Right lung (tissue), 5 donors: ENCODE data around the gene IL4I1. TPM values are rescaled to one million over a fixed set of nuclear protein-coding genes. Genes with fewer than 3 reads are reported as not detected.

ENCODE experiments used
- DNase-seq, 2 donors: peaks; one replicate each; pipeline ENCODE4 v3.0.0-alpha.2; 2013
- polyA plus RNA-seq, 5 donors: library from polyadenylated mRNA; unstranded; fragments of 120-200 nt; gene quantifications; one replicate each; pipeline versions ENCODE4 v1.2.1 to v1.2.3, GENCODE V29; 2013; ENCODE audit warnings: inconsistent platforms in 1 of 5, low replicate concordance in 1 of 5; ENCODE audit not compliant: insufficient read length in 5 of 5, insufficient read depth in 1 of 5

IL4I1 gene
- polyA plus RNA-seq, 5 donors: 1.0 to 2.1 (median 1.5) TPM

DNA sequence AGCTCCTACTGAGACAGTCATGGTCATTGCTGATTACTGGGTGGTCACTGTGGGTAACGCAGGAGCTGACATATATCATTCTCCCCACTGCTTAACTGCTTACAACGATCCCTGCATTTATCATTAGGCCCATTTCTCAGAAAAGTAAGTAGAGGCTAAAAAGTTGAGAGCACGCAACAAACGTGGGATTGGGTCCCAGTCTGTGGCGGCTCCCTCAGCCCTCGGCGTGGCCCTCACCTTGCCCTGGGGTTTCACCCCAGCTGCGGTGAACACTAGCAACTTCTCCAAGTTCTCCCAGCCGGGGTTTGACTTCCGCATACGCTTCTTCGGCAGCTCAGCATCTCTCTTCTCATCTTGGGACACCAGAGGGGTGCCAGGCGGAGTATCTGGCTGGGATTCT is 31.8 kb downstream of the IL4I1 start:
- DNase-seq: no peak

DNA sequence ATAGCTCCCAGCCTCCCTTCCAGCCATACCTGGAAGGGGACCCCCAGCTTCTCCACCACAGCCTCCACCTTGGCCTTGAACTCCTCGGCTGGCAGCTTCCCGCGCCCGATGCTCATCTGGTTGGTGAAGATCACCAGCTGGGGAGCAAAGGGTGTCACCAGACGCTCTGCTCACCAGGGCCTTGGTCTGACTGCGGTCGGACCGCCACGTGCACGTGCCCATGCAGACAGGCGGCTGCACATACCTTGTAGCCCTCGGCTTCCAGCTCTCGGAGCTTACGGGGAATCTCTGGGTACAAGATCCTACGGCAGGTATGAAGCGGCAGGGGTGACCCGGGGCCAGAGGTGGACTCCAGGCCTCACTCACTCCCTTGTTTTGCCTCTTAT is 32.8 kb downstream of the IL4I1 start:
- no peak for DNase-seq

DNA sequence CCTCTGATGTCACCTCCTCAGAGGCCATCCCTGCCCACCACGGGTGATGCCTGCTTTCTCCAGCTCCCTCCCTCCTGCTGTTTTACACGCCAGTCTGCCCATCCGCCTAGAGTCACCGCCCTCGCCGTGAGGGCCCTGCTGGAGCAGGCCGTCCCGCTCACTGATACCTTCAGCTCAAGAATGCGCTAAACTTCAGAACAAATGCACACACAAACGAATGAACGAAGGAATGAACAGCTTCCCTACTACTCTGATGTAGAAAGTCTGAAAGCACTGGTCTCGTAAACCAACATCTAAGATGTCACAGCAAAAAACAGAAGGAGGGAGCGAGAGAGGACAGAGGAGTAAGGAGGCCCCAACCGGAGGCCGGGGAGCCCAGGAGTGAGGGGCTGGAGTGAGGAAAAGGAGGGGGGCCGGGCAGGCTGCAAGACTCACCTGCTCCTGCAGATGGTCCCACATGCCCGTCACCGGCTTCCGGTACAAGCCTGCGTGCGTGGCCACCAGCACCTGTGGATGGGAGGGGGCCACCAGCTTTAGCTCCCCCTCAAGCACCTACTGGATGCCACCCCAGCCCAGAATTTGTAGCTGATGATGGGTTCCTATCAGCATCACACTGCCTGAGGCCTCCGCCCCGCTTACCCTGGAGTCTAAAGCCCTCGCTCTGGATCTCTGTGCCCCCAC is 33.3 kb downstream of the IL4I1 start:
- no peak for DNase-seq

DNA sequence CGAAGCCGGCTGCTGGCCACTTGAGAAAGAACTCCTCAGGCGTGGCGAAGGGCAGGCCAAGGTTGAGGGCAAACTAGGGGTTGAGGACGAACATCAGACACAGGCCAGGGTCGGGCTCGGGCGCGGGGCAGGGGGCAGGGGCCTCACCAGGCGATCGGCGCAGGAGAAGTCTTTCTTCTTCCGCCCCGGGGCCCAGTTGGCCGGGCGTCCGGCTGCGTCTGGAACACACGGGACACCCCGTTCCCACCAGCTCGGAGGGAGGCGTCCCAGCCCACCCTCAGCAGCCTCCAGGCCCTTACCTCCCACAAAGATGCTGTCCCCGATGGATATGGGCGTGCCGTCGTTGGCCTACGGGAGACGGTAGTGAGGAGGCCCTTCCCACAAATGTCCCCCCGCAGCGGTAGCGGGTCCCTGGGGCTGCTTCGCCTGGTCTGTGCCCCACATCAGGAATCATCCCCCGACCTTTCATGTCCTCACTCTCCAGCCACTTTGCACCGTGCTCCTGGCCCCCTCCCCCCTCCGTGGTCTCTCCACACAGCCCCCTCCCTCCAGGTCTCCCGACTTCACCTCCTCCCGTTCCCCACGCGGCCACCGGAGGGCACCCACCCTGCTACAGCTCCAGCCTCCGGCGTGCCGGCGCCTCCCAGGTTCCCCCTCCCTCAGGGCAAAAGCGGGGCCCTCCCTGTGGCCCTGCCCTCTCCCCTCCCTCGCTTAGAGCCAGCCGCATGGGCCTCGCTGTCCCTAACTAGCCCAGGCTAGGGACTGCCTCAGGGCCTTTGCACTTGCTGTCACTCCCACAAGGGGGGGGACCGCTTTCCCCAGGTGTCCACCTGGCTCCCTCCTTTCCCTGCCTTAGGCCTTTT is 34.1 kb downstream of the IL4I1 start:
- no peak for DNase-seq

DNA sequence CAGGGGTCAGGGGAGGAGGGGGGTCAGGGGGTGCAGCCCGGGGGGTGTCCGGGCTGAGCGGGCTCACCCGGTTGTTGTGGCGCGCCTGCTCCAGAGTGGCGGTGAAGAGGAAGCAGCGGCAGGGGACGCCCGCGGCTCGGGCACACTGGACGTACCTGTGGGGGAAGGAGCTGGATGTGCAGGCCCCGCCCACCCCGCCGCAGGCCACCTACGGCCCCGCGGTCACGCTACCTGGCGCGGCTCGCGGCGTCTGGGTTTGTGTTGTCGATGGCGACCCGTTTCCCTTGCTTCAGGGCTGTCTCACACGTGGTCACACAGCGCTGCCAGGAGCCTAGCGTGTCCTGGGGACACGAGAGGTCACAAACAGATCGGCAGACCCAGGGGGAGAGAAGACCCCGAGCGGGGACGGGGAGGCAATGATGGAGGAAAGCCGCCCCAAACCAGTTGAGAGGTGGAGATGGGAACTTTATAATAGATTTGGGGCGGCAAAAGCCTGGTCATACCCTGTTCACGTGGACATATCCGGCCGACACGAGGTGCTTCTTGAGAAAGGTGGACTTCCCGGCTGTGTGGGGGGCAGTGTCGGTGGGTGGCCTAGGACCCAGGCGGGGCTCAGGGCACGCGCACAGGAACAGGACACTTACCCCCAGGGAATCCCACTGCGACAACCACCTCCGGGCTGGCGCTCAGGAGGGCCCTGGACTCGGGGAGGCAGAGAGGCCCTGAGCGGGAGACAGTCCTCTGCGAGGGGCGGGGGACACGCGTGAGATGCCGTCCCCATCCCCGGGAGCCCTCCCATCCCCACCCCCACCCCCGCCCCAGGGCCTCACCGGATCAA is 34.9 kb downstream of the IL4I1 start:
- DNase-seq: no peak

DNA sequence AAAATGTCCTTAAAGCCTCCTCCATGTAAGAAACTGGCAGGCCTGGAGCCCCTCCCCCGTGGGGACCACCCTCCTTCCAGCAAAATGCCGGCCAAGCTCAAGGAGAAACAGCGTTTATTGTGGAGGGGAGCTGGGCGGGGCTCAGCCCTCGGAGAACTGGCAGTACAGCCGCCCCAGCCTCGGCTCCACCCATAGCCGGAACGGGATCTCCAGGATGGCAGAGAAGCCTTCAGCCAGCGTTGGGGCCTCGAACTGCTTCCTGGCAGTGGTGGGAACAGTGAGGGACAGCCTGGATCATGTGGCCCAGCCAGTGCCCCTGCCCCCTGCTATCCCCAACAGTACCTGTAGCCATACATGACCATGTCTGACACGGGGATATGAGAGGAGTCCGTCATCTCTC is 35.6 kb downstream of the IL4I1 start:
- no peak for DNase-seq

DNA sequence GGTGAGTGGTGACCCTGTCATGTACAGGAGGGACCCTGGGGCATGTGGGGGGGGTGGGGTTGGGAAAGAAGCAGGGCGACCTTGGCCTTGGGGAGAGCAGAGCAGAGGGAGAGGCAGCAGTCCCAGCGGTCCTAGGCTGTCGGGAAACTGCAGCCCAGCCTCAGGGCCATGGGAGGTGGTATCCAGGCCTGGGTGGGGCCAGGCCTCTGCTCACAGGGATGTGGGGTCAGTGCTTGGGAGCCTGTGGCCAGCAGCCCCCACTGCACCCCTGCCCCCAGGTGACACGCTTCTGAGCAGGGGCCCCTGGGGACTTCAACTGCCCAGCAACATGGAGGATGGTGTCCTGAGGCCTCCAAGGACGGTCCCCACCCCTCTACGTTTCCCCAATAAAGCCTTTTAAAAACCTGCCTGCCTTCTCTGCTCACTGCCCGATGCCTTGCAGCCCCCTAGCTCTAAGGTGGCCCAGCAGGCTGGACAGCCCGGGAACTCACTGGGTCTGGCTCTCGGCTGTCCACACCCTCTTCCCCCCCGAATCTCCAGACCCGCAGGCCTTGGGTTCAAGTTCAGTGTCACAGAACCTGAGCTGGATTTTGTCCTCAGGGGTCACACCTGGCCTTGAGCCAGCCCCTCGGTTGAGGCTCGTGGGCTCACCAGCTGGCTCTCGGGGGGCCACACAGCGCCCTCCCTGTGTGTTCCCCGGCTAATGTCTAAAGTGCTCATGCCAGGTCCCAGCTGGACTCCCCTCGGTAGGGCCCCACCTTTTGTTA is 36.2 kb downstream of the IL4I1 start:
- DNase-seq: no peak

DNA sequence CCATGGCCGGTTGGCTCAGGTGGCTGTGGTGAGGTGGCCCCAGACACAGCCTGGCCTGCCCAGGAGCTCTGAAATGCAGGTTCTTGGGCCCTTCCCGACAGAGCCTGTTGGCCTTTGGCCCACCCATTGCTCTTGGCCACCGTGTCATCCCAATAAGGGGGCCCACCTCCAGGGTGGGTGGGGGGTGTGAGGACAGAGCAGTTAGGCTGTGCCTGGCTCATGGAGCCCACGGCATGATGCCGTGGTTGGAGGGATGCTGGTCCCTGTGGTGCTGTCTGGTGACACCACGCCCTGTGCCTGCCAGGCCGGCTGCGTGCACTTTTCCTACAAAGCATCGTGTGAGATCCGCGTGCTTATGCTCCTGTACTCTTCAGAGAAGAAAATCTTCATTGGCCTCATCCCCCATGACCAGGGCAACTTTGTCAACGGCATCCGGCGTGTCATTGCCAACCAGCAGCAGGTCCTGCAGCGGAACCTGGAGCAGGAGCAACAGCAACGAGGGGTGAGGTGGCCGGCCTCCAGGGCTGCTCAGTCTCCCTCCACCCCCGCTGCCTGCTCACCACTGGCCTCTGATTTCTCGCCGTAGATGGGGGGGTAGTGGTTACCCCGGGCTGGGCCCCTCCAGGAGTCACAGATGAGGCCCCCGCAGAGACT is 36.9 kb downstream of the IL4I1 start:
- no peak for DNase-seq

DNA sequence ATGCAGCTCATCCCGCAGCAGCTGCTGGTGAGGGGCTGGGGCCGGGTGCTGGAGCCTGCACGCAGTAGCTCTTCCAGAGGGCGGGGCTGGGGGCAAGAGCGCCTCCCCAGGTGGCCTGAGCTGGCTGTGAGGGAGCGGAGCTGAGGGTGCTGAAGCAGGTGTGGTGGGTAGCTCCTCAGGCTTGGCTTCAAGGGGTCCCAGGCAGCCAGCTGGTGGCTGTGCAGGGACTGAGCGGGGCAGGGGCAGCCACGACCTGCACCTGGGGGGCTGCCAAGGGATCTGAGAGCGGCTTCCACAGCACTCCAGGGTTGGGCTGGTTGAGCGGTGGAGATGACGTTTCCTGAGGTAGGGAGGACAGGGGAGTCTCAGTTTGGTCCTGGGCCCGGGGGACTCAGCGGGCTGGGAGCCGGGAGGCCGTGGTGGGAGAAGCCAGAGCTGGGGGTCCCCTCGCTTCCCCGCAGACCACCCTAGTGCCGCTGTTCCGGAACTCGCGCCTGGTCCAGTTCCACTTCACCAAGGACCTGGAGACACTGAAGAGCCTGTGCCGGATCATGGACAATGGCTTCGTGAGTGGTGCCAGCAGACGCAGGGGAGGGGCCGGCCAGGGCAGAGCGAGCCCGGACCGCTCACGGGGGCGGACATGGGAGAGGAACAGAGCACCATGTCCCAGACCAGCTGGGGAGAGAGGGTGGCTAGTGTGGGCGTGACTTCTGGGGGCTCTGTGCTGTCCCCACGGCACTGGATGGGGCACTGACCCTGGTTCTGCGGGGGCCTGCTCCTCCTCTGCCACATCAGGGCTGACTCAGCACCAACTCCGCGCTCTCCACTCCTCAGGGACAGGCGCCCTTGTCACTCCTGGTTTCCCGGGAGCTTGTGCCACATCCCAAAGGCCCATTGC is 38.4 kb downstream of the IL4I1 start:
- DNase-seq: no peak

DNA sequence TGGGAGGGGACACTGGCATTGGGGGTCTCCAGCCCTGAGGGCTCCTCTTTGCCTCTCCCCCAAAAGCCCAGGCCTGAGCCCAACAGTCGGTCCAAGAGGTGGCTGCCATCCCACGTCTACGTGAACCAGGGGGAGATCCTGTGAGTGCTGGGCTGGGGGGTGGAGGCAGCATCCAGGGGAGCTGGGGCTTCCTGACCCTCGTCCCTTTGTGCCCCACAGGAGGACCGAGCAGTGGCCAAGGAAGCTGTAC is 38.9 kb downstream of the IL4I1 start:
- DNase-seq: no peak

DNA sequence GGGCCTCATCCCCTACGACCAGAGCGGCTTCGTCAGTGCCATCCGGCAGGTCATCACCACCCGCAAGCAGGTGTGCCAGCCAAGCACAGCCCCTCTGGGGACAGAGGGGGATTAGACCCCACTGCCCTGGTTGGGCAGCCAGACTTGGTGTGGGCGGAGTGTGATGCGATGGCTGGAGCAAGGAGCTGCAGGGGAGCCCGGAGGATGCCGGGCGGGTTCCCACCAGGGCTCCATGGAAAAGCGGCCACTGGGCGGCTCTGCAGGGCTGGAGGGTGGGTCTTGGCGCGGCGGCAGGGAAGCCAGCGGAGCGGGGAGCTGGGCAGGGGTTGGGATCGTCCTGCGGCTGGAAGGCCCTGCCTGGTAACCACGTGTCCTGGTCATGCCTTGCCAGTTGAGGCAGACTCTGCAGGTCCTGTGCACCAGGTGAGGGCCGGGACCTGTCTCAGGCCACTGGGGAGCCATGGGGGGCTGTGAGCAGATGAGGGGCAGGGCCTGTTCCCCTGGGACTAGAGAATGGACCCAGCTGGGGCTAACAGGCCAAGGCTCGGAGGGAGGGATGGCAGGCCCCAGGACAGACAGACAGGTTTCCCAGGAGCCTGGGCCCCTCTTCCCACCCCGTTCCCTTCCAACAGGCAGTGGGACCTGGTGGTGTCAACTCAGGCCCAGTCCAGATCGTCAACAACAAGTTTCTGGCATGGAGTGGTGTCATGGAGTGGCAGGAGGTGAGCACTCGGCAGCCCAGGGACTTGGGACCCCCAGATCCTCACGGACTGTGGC is 39.4 kb downstream of the IL4I1 start:
- no peak for DNase-seq

DNA sequence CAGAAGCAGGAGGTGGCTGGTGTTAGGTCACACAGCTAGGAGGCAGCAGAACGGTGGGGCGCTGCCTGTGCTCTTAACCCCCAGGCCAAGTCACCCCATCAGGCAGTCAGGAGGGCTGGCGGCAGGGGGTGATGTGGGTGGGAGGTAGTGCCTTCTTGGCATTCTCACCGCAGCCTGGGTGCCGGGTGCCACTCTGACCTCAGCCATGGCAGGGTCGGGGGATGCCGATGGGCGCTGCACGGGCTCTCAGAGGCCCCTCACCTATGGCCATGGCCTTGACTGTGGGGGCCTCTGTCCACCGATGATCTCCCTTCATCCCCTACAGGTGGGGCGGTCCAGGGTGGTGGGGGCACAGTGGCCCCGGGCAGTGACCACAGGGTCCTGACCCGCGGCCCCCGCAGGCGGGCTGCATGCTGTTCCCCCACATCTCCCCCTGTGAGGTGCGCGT is 40.1 kb downstream of the IL4I1 start:
- no peak for DNase-seq

DNA sequence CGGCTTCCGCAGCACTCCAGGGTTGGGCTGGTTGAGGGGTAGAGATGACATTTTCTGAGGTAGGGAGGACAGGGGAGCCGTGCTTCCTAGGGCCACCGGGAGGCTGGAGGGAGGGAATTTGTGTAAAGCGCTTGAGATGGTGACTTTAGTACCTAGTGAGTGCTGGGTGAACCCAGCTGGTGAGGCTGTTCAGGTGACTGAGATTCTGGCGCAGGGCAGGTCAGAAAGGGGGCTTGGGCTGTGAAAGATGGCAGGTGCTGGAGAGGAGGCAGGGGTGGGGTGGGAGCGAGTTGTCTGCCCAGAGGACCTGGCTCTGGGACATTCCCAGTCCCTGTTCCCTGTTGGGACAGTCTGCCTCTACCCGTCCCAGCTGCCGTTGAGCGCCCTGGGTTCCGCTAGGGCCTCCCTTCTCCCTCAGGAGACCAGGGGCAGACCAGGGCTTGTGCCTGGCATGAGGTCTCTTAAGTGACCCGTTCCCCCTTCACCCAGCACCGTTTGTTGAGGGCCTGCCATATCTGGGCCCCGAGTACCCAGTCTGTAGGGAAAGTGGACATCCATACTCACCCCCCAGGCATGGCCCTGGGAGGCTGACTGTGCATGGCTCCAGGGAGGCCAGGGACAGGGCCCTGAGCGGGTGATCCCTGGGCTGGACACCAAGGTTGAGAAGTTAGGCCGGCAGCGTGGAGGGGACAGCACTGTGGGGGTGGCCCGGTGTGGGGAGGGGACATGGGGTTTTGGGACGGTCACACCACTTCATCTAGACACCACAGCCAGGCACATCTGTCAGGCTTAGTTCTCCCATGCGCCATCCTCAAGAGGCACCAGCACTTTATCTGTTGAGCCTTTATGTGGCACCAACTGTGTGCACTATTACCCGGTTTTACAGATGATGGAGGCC is 40.8 kb downstream of the IL4I1 start:
- no peak for DNase-seq

DNA sequence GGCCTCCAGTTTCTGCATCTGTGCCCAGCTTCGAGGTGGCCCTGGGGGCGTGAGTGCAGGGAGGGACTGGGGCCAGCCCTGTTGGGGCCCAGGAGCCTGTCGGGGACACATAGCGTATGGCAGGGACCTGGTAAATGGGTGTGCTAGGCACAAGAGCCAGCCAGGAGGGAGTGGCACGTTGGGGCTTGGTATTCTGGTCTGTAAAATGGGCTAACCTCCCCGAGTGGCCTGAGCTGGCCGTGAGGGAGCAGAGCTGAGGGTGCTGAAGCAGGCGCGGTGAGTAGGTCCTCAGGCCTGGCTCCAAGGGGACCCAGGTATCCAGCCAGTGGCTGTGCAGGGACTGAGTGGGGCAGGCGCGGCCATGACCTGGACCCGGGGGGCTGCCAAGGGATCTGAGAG is 41.4 kb downstream of the IL4I1 start:
- no peak for DNase-seq

DNA sequence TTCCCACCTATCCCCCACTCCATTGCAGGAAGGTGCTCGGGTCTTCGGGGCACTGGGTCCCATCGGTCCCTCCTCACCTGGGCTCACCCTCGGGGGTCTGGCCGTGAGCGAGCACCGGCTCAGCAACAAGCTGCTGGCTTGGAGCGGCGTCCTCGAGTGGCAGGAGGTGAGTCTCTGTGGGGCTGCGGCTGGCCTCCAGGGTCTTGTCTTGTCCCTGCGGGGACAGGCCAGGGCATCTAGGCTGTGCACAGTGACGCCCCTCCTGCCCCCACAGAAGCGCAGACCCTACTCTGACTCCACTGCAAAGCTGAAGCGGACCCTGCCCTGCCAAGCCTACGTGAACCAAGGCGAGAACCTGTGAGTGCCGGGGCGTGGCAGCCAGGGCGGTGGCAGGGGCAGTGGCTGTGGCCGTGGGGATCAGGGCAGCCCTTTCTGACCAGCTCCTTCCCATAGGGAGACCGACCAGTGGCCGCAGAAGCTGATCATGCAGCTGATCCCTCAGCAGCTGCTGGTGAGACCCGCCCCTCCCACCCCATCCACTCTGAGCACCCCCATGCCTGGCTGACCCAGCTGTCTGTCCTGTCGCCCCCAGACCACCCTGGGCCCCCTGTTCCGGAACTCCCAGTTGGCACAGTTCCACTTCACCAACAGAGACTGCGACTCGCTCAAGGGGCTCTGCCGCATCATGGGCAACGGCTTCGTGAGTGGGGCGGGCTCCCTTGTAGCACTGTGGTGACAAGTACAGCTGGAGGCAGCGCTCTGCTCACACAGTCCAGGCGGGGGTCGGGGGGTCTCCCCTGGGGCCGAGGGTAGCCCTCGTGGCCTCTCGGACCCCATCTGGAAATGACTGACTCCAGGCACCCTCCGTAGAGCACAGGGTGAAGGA is 42.1 kb downstream of the IL4I1 start:
- DNase-seq: no peak

DNA sequence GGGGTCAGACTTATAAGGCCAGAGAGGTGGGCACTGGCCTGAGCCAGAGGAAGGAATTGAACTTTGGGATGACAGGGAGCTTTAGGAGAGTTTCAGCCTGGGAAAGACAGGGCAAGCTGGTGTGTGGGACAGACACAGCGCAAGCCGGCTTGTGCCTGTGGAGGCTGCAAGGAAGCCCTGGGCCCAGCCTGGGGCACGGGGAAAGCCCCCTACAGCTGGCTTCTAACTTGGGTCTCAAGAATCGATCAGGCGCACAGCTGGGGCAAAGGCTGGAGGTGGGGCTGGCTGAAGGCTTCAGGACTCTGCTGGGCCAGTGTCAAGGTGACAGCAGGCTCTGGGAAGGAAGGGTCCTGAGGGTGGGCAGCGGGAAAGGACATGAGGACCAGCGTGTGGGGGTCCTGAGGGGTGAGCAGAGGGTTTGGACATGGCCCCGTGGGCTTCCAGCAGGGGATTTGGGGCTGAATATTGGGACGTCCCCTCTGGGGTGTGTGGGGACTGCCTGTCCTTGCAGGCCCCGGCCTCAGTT is 42.8 kb downstream of the IL4I1 start:
- DNase-seq: no peak

DNA sequence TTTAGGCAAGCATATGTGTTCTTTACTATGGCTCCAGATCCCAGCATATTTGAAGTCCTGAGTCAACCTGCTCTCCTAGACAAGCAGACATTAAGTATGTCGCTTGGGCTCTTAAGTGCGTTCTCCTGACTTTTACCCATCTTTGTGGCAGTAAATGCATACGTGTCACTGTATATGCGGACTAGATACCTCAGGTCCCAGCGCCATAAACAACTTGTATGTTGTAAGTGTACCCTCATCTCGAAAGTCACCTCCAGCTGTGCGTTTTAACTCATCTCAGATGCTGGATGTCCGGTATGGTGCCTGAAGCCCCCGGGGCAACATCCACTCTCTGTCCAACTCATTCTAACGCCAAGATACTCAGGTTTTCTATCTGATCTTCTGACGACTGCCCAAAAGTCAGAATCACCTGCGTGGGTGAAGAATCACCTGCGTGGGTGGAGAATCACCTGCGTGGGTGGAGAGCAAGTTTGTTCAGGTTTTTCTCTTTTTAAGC is 44.0 kb downstream of the IL4I1 start:
- no peak for DNase-seq
